WTC11 (cell line): ENCODE measurements around the gene CYP4F11. TPM values are rescaled to one million over a fixed set of nuclear protein-coding genes. Genes with fewer than 3 reads are reported as not detected.

ENCODE experiments used
- ATAC-seq: fragments of 200-7000 bp; cut with Tn5 transposase; 2 replicates; pipeline ENCODE4 v1.10.0; 2021; ENCODE audit warnings: mild to moderate bottlenecking, moderate library complexity
- CTCF ChIA-PET: fragments of 300-600 bp; sonication (Branson Sonifier 250); formaldehyde crosslinking; loops from one replicate; lab custom pipeline; 2021; ENCODE audit warnings: antibody characterized with exemption; lab: Charles Lee
- POLR2A ChIA-PET: fragments of 350-600 bp; sonication (Branson Sonifier 250); formaldehyde crosslinking; loops from one replicate; lab custom pipeline; 2021; ENCODE audit warnings: antibody characterized with exemption; lab: Charles Lee
- DNase-seq: peaks from one replicate; pipeline ENCODE4 v3.0.0; 2021; ENCODE audit warnings: low spot score
- H3K27ac Mint-ChIP-seq: 2 replicates; pipeline ENCODE4 v1.8.0; 2021; ENCODE audit warnings: mixed read lengths
- H3K27me3 Mint-ChIP-seq: 2 replicates; pipeline ENCODE4 v1.8.0; 2021; ENCODE audit warnings: low read depth, mild to moderate bottlenecking, moderate library complexity, mixed read lengths
- H3K36me3 Mint-ChIP-seq: 2 replicates; pipeline ENCODE4 v1.8.0; 2021; ENCODE audit warnings: mixed read lengths
- H3K4me1 Mint-ChIP-seq: 2 replicates; pipeline ENCODE4 v1.8.0; 2022; ENCODE audit warnings: mixed read lengths
- H3K4me3 Mint-ChIP-seq: 2 replicates; pipeline ENCODE4 v1.8.0; 2021; ENCODE audit warnings: mild to moderate bottlenecking, moderate library complexity, mixed read lengths
- H3K9me3 Mint-ChIP-seq: 2 replicates; pipeline ENCODE4 v1.8.0; 2021; ENCODE audit warnings: mixed read lengths
- ATF1 ChIP-seq: sonication (generic); formaldehyde crosslinking; IDR thresholded peaks from 2 replicates; pipeline ENCODE4 v1.8.1; 2023; ENCODE audit warnings: mild to moderate bottlenecking, moderate library complexity, missing genetic modification reagents
- CTCF ChIP-seq: fragments of 200-600 bp; IDR thresholded peaks from 2 replicates; pipeline ENCODE4 v1.8.0; 2022; ENCODE audit warnings: antibody characterized with exemption
- E2F5 ChIP-seq: sonication (generic); formaldehyde crosslinking; IDR thresholded peaks from 2 replicates; pipeline ENCODE4 v1.8.1; 2022; ENCODE audit warnings: mild to moderate bottlenecking, moderate library complexity, missing genetic modification reagents
- ESRRA ChIP-seq: sonication (generic); formaldehyde crosslinking; IDR thresholded peaks from 2 replicates; pipeline ENCODE4 v1.8.1; 2022; ENCODE audit warnings: mild to moderate bottlenecking, missing genetic modification reagents, borderline replicate concordance
- FOXP1 ChIP-seq: sonication (generic); formaldehyde crosslinking; IDR thresholded peaks from 2 replicates; pipeline ENCODE4 v1.8.0; 2022; ENCODE audit warnings: missing genetic modification reagents, mild to moderate bottlenecking, moderate library complexity, borderline replicate concordance
- MXD4 ChIP-seq: fragments of 250-450 bp; sonication (Bioruptor Pico); IDR thresholded peaks from 2 replicates; pipeline ENCODE4 v1.8.0; 2021; ENCODE audit warnings: mild to moderate bottlenecking, moderate library complexity, borderline replicate concordance
- NR2C2 ChIP-seq: sonication (generic); formaldehyde crosslinking; IDR thresholded peaks from 2 replicates; pipeline ENCODE4 v1.8.0; 2022; ENCODE audit warnings: mild to moderate bottlenecking, missing genetic modification reagents
- SMAD3 ChIP-seq: sonication (generic); formaldehyde crosslinking; IDR thresholded peaks from 2 replicates; pipeline ENCODE4 v1.8.0; 2022; ENCODE audit warnings: missing genetic modification reagents, mild to moderate bottlenecking, borderline replicate concordance
- SOX15 ChIP-seq: fragments of 250-450 bp; sonication (Bioruptor Pico); IDR thresholded peaks from 2 replicates; pipeline ENCODE4 v1.9.0; 2021; ENCODE audit warnings: mild to moderate bottlenecking
- SP1 ChIP-seq: sonication (generic); formaldehyde crosslinking; conservative IDR thresholded peaks from 2 replicates; pipeline ENCODE4 v1.8.1; 2022; ENCODE audit warnings: missing genetic modification reagents
- ZNF423 ChIP-seq: fragments of 250-450 bp; sonication (Bioruptor Pico); IDR thresholded peaks from 2 replicates; pipeline ENCODE4 v2.1.2; 2022; ENCODE audit warnings: mild to moderate bottlenecking, moderate library complexity
- total RNA-seq: library from RNA; stranded (reverse); gene quantifications from 3 replicates; pipeline ENCODE4 v1.2.3, GENCODE V29; 2021
- TF ChIP-seq, protein P1 (sequence below): sonication (generic); formaldehyde crosslinking; IDR thresholded peaks from 2 replicates; pipeline ENCODE4 v1.8.0; 2023; ENCODE audit warnings: missing genetic modification reagents, mild to moderate bottlenecking, borderline replicate concordance
- TF ChIP-seq, protein P2 (sequence below): sonication (generic); formaldehyde crosslinking; conservative IDR thresholded peaks from 2 replicates; pipeline ENCODE4 v1.8.1; 2022; ENCODE audit warnings: mild to moderate bottlenecking, missing genetic modification reagents
- TF ChIP-seq, protein P3 (sequence below): fragments of 250-450 bp; sonication (Bioruptor Pico); IDR thresholded peaks from 2 replicates; pipeline ENCODE4 v1.9.0; 2021; ENCODE audit warnings: mild to moderate bottlenecking, borderline replicate concordance
- TF ChIP-seq, protein P4 (sequence below): sonication (generic); formaldehyde crosslinking; IDR thresholded peaks from 2 replicates; pipeline ENCODE4 v1.8.0; 2023; ENCODE audit warnings: mild to moderate bottlenecking, missing genetic modification reagents

CYP4F11 gene
- total RNA-seq, 1 experiment from 2014 or later: not detected

- CTCF ChIA-PET: no interaction called here
- TF ChIP-seq ZNF423 (CRISPR knock-in tag): no peak
- TF ChIP-seq, protein P1, sequence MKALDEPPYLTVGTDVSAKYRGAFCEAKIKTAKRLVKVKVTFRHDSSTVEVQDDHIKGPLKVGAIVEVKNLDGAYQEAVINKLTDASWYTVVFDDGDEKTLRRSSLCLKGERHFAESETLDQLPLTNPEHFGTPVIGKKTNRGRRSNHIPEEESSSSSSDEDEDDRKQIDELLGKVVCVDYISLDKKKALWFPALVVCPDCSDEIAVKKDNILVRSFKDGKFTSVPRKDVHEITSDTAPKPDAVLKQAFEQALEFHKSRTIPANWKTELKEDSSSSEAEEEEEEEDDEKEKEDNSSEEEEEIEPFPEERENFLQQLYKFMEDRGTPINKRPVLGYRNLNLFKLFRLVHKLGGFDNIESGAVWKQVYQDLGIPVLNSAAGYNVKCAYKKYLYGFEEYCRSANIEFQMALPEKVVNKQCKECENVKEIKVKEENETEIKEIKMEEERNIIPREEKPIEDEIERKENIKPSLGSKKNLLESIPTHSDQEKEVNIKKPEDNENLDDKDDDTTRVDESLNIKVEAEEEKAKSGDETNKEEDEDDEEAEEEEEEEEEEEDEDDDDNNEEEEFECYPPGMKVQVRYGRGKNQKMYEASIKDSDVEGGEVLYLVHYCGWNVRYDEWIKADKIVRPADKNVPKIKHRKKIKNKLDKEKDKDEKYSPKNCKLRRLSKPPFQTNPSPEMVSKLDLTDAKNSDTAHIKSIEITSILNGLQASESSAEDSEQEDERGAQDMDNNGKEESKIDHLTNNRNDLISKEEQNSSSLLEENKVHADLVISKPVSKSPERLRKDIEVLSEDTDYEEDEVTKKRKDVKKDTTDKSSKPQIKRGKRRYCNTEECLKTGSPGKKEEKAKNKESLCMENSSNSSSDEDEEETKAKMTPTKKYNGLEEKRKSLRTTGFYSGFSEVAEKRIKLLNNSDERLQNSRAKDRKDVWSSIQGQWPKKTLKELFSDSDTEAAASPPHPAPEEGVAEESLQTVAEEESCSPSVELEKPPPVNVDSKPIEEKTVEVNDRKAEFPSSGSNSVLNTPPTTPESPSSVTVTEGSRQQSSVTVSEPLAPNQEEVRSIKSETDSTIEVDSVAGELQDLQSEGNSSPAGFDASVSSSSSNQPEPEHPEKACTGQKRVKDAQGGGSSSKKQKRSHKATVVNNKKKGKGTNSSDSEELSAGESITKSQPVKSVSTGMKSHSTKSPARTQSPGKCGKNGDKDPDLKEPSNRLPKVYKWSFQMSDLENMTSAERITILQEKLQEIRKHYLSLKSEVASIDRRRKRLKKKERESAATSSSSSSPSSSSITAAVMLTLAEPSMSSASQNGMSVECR (CRISPR knock-in tag): no peak
- TF ChIP-seq MXD4 (CRISPR knock-in tag): no peak
- TF ChIP-seq SP1 (CRISPR knock-in tag): no peak
- TF ChIP-seq NR2C2 (CRISPR knock-in tag): no peak
- TF ChIP-seq, protein P2, sequence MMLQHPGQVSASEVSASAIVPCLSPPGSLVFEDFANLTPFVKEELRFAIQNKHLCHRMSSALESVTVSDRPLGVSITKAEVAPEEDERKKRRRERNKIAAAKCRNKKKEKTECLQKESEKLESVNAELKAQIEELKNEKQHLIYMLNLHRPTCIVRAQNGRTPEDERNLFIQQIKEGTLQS (CRISPR knock-in tag): no peak
- Mint-ChIP-seq H3K36me3 (peaks cover 49% of the 10 kb centered on the region), H3K4me1 (no peaks in the 10 kb centered on the region), H3K4me3 (no peak overlapping the region), H3K27ac (no peak overlapping the region), H3K27me3 (peaks cover 60% of the 10 kb centered on the region), H3K9me3 (peaks cover 69% of the 10 kb centered on the region)
- no peak for DNase-seq
- POLR2A ChIA-PET: no interaction called here
- ATAC-seq: no peak
These were observed 6.0 kb downstream of the CYP4F11 start for GRCh38 chr19:15928321-15928720.

DNA sequence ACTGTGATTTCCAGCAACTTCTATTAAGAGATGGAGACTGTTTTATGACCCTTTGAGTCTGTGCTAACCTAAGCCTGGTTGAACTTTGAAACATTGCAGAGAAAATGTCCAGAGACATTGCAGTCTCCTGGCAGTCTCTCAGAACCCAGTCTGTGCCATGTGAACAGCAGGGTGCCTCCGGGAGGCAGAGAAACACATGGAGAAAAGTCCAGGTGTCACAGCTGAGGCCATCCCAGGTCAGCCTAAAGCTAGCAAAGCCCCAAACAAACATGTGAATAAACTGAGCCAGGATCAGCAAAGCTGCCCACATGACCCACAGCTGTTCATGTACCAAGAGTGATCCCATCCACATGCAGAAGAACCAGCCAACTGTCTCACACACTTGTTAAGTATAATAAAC is 7.8 kb downstream of the CYP4F11 start:
- no peak overlapping the region for H3K4me3 Mint-ChIP-seq
- H3K27ac Mint-ChIP-seq: no peak overlapping the region
- no peak for ATAC-seq
- DNase-seq: no peak
- CTCF ChIA-PET: no interaction called here
- peaks cover 55% of the 10 kb centered on the region for H3K36me3 Mint-ChIP-seq
- POLR2A ChIA-PET: no interaction called here
- H3K4me1 Mint-ChIP-seq: no peaks in the 10 kb centered on the region
- peaks cover 74% of the 10 kb centered on the region for H3K27me3 Mint-ChIP-seq
- peaks cover 83% of the 10 kb centered on the region for H3K9me3 Mint-ChIP-seq
- TF ChIP-seq SOX15 (no peak), CTCF (no peak), E2F5 (CRISPR knock-in tag) (no peak), SMAD3 (CRISPR knock-in tag) (no peak), ESRRA (CRISPR knock-in tag) (no peak), ATF1 (CRISPR knock-in tag) (no peak), FOXP1 (CRISPR knock-in tag) (no peak)
- TF ChIP-seq, protein P3, sequence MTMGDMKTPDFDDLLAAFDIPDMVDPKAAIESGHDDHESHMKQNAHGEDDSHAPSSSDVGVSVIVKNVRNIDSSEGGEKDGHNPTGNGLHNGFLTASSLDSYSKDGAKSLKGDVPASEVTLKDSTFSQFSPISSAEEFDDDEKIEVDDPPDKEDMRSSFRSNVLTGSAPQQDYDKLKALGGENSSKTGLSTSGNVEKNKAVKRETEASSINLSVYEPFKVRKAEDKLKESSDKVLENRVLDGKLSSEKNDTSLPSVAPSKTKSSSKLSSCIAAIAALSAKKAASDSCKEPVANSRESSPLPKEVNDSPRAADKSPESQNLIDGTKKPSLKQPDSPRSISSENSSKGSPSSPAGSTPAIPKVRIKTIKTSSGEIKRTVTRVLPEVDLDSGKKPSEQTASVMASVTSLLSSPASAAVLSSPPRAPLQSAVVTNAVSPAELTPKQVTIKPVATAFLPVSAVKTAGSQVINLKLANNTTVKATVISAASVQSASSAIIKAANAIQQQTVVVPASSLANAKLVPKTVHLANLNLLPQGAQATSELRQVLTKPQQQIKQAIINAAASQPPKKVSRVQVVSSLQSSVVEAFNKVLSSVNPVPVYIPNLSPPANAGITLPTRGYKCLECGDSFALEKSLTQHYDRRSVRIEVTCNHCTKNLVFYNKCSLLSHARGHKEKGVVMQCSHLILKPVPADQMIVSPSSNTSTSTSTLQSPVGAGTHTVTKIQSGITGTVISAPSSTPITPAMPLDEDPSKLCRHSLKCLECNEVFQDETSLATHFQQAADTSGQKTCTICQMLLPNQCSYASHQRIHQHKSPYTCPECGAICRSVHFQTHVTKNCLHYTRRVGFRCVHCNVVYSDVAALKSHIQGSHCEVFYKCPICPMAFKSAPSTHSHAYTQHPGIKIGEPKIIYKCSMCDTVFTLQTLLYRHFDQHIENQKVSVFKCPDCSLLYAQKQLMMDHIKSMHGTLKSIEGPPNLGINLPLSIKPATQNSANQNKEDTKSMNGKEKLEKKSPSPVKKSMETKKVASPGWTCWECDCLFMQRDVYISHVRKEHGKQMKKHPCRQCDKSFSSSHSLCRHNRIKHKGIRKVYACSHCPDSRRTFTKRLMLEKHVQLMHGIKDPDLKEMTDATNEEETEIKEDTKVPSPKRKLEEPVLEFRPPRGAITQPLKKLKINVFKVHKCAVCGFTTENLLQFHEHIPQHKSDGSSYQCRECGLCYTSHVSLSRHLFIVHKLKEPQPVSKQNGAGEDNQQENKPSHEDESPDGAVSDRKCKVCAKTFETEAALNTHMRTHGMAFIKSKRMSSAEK (CRISPR knock-in tag): no peak
- TF ChIP-seq, protein P4, sequence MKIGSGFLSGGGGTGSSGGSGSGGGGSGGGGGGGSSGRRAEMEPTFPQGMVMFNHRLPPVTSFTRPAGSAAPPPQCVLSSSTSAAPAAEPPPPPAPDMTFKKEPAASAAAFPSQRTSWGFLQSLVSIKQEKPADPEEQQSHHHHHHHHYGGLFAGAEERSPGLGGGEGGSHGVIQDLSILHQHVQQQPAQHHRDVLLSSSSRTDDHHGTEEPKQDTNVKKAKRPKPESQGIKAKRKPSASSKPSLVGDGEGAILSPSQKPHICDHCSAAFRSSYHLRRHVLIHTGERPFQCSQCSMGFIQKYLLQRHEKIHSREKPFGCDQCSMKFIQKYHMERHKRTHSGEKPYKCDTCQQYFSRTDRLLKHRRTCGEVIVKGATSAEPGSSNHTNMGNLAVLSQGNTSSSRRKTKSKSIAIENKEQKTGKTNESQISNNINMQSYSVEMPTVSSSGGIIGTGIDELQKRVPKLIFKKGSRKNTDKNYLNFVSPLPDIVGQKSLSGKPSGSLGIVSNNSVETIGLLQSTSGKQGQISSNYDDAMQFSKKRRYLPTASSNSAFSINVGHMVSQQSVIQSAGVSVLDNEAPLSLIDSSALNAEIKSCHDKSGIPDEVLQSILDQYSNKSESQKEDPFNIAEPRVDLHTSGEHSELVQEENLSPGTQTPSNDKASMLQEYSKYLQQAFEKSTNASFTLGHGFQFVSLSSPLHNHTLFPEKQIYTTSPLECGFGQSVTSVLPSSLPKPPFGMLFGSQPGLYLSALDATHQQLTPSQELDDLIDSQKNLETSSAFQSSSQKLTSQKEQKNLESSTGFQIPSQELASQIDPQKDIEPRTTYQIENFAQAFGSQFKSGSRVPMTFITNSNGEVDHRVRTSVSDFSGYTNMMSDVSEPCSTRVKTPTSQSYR (CRISPR knock-in tag): no peak
- TF ChIP-seq, protein P1 (CRISPR knock-in tag): no peak
